Measurements from ENCODE around the gene TTL.
"Not testable (repeated sequence)": the region's sequence is repeated elsewhere in the genome, so short reads cannot be mapped to it uniquely, and the experiment has no call there.

The TTL gene

GRCh38 chr2:112524276-112524675 is 42.3 kb downstream of the TTL start:
- not testable (repeated sequence) for DNase-seq

- DNase-seq = no peak
These were observed 46.6 kb downstream of the TTL start for GRCh38 chr2:112528541-112528940.

GRCh38 chr2:112529757-112530156 is 47.8 kb downstream of the TTL start:
- no peak for DNase-seq

GRCh38 chr2:112530728-112531127 is 48.8 kb downstream of the TTL start:
- DNase-seq = no peak

- DNase-seq = no peak
These were observed 52.9 kb downstream of the TTL start for GRCh38 chr2:112534826-112535225.

- DNase-seq = not testable (repeated sequence)
These were observed 54.7 kb downstream of the TTL start for GRCh38 chr2:112536665-112537064.

GRCh38 chr2:112539306-112539705 is 57.4 kb downstream of the TTL start:
- DNase-seq = no peak

- DNase-seq = no peak
These were observed 59.0 kb downstream of the TTL start for GRCh38 chr2:112540906-112541305.

- peak; percentile 88 for DNase-seq
These were observed 59.6 kb downstream of the TTL start for GRCh38 chr2:112541315-112542122.

- peak; percentile 90 for DNase-seq
These were observed 60.4 kb downstream of the TTL start, which contains the start of gene POLR1B for GRCh38 chr2:112542123-112542983. Gene POLR1B, plus strand, starts transcription at chr2:112542465. Its CDS starts 30 bp downstream, at chr2:112542495.

- DNase-seq = no peak
These were observed 61.2 kb downstream of the TTL start for GRCh38 chr2:112542984-112543661.

- DNase-seq = no peak
These were observed 65.4 kb downstream of the TTL start for GRCh38 chr2:112547333-112547732.

- no peak for DNase-seq
These were observed 67.0 kb downstream of the TTL start for GRCh38 chr2:112548980-112549379.

GRCh38 chr2:112566104-112566503 is 84.1 kb downstream of the TTL start:
- no peak for DNase-seq

GRCh38 chr2:112566508-112566907 is 84.6 kb downstream of the TTL start:
- not testable (repeated sequence) for DNase-seq

- no peak for DNase-seq
These were observed 90.0 kb downstream of the TTL start for GRCh38 chr2:112572005-112572404.

GRCh38 chr2:112577756-112578155 is 95.8 kb downstream of the TTL start:
- no peak for DNase-seq

GRCh38 chr2:112579241-112579640 is 97.3 kb downstream of the TTL start:
- no peak for DNase-seq

- no peak for DNase-seq
These were observed 98.1 kb downstream of the TTL start for GRCh38 chr2:112580084-112580483.

- peak; percentile 38 for DNase-seq
These were observed 100.4 kb downstream of the TTL start for GRCh38 chr2:112582314-112582746.

GRCh38 chr2:112583497-112584133 is 101.7 kb downstream of the TTL start:
- DNase-seq = no peak

- DNase-seq = peak; percentile 91
These were observed 102.4 kb downstream of the TTL start, which contains the start of gene CHCHD5 for GRCh38 chr2:112584134-112584890. Gene CHCHD5, plus strand, starts transcription at chr2:112584609. Its CDS starts 39 bp downstream, at chr2:112584648.

Data from NCI-H345 (cell line).